Tibial artery (tissue), 4 donors: ENCODE measurements around the gene KCNMA1.
A peak's percentile ranks its signal among the peaks of the same experiment; 100 is the strongest.

Source experiments
- DNase-seq, 2 donors: peaks; one replicate each; pipeline ENCODE4 v3.0.0-alpha.2; 2019
- H3K27ac ChIP-seq, 2 donors: fragments of 200-600 bp; sonication (generic) in 1 of 2; 1 replicate in 1 of 2; 2 replicates in 1 of 2; pipeline ENCODE4 v1.5.1; 2018 to 2019; ENCODE audit warnings: mild to moderate bottlenecking in 1 of 2
- H3K27me3 ChIP-seq, 2 donors: fragments of 200-600 bp; sonication (generic) in 1 of 2; one replicate each; pipeline versions ENCODE4 v1.5.1 to v1.6.0; 2016 to 2019
- H3K36me3 ChIP-seq, 3 donors: fragments of 200-600 bp; sonication (generic) in 2 of 3; one replicate each; pipeline ENCODE4 v1.5.1; 2016 to 2019; ENCODE audit warnings: mild to moderate bottlenecking in 2 of 3
- H3K4me1 ChIP-seq, 4 donors: fragments of 200-600 bp; sonication (generic) in 2 of 4; 1 replicate in 3 of 4; 2 replicates in 1 of 4; pipeline ENCODE4 v1.5.1; 2016 to 2019
- H3K4me3 ChIP-seq, 2 donors: fragments of 200-600 bp; sonication (generic) in 1 of 2; 1 replicate in 1 of 2; 2 replicates in 1 of 2; pipeline ENCODE4 v1.5.1; 2018 to 2019; ENCODE audit warnings: mild to moderate bottlenecking in 2 of 2
- H3K9me3 ChIP-seq, 3 donors: fragments of 200-600 bp; sonication (generic) in 1 of 3; one replicate each; pipeline ENCODE4 v1.5.1; 2016 to 2019
- CTCF ChIP-seq, 2 experiments: fragments of 200-600 bp in 1 of 2; fragments of 450-650 bp in 1 of 2; IDR thresholded peaks; one replicate each; pipeline ENCODE4 v1.5.1; 2017 to 2019; ENCODE audit warnings: antibody characterized with exemption in 2 of 2, mild to moderate bottlenecking in 1 of 2, moderate library complexity in 1 of 2
- intact Hi-C: fragments of 100-400 bp; cut with DNase I; formaldehyde crosslinking; loops from one replicate; pipeline ENCODE4 v1.15.0; 2023; ENCODE audit warnings: low total_unique reads

Gene KCNMA1

DNA sequence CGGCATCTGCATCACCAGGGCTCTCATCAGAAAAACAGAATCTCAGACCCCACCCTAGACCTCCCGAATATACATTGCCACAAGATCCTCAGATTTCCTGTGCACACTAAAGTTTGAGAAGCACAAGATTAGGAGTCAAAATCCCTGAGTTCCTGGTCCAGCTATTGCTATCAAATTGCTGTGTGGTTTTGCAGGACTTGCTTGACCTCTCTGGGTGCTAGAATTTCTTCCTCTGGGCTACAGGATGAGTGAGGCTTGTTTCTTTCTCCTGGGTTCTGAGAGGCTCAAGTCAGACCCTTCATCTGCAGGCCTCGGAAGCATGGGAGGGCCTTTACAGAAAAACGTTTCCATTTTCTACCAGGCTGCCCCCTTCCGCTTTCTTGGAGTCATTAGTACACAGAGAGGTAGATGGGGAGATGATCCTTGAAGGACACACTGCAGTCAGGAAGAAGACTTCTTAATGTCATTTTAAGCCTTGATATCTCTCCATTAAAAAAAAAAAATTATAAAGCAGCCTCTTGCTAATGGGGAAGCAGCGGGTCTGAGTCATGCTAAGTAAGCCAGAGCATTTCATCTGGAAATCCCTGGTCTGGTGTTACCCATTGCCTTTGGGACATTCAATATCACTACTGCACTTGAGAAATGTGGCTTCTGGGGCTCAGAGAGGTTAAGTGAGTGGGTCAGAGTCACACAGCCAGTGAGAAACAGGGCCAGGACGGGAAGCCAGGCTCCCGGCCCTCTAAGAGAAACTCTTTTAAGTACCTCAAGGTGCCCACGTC lies 173.5 kb downstream of the KCNMA1 start:
- DNase-seq = no peak

DNA sequence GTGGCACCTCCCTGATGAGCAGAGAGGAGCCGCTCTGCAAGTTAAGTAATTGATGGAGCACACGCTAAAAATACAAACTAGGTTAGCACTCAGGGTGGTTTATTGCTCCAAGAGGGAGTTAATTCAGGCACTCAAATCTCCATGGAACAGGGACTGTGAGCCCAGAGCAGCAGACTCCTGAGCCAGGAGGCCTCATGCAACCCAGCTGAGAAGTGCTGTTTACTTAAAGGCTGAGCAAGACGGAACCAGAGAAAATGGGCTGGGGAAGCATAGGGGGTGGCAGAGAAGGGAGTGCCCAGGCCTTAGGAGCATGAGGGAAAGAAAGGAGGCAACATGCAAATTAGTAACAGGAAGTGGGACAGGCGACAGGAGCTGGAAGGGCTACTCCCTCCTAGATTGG lies 174.1 kb downstream of the KCNMA1 start:
- Histone ChIP-seq H3K27ac (peak overlapping the region; percentile 50 to 63), H3K4me3 (no peak overlapping the region), H3K36me3 (no peaks in the 10 kb centered on the region), H3K4me1 (peaks cover 0 to 70% (median 39%) of the 10 kb centered on the region in 4 donors), H3K9me3 (no peaks in the 10 kb centered on the region), H3K27me3 (no peaks in the 10 kb centered on the region)
- TF ChIP-seq CTCF (IDR thresholded peaks at IDR 0.05) = no peak
- DNase-seq = peak in 1 of 2 donors; percentile 82
- intact Hi-C loops = no loop called here

More for the DNA sequence above, 173.5 kb downstream of the KCNMA1 start:
- H3K27ac ChIP-seq = peak overlapping the region; percentile 50 to 63
- peaks cover 0 to 63% (median 39%) of the 10 kb centered on the region in 4 donors for H3K4me1 ChIP-seq
- intact Hi-C loops = no loop called here
- H3K9me3 ChIP-seq = no peaks in the 10 kb centered on the region
- H3K36me3 ChIP-seq = no peaks in the 10 kb centered on the region
- H3K4me3 ChIP-seq = no peak overlapping the region
- TF ChIP-seq CTCF (IDR thresholded peaks at IDR 0.05) = no peak
- no peaks in the 10 kb centered on the region for H3K27me3 ChIP-seq

GRCh38 chr10:77461636-77462296 lies 175.8 kb downstream of the KCNMA1 start:
- no peaks in the 10 kb centered on the region for H3K27me3 ChIP-seq
- peaks cover 0 to 71% (median 34%) of the 10 kb centered on the region in 4 donors for H3K4me1 ChIP-seq
- no peak overlapping the region for H3K4me3 ChIP-seq
- DNase-seq = no peak
- no peaks in the 10 kb centered on the region for H3K36me3 ChIP-seq
- intact Hi-C loops = no loop called here
- no peak for TF ChIP-seq CTCF (IDR thresholded peaks at IDR 0.05)
- no peak overlapping the region for H3K27ac ChIP-seq
- no peaks in the 10 kb centered on the region for H3K9me3 ChIP-seq

DNA sequence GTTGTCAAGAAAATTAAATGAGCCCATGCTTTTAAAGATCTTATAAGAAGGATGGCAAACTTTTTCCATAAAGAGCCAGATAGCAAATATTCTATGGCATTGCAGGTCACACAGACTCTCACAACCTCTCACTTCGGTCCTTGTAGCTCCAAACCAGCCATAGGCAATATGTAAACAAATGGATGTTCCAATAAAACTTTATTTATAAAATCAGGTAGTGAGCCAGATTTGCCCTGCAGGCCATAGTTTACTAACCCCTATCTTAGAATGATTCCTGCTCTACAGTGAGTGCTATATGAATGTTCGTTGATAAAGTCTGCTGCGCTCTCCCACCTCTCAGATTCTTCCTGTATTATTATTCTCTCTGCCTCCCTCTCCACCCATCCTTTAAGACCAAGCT lies 177.7 kb downstream of the KCNMA1 start:
- no peaks in the 10 kb centered on the region for H3K9me3 ChIP-seq
- no peak for DNase-seq
- H3K27me3 ChIP-seq = no peaks in the 10 kb centered on the region
- TF ChIP-seq CTCF (IDR thresholded peaks at IDR 0.05) = no peak
- H3K4me1 ChIP-seq = peaks cover 0 to 58% (median 23%) of the 10 kb centered on the region in 4 donors
- no peak overlapping the region for H3K4me3 ChIP-seq
- no peak overlapping the region for H3K27ac ChIP-seq
- H3K36me3 ChIP-seq = no peaks in the 10 kb centered on the region
- intact Hi-C loops = loop anchor here (5.0 kb wide), 1 partner anchor 1327 kb away; no protein-coding TSS in a partner anchor

GRCh38 chr10:77458986-77459590 lies 178.5 kb downstream of the KCNMA1 start:
- no peak overlapping the region for H3K4me3 ChIP-seq
- intact Hi-C loops = loop anchor here (5.0 kb wide), 1 partner anchor 1328 kb away; no protein-coding TSS in a partner anchor
- no peak for TF ChIP-seq CTCF (IDR thresholded peaks at IDR 0.05)
- DNase-seq = no peak
- H3K27me3 ChIP-seq = no peaks in the 10 kb centered on the region
- H3K36me3 ChIP-seq = no peaks in the 10 kb centered on the region
- H3K27ac ChIP-seq = no peak overlapping the region
- H3K9me3 ChIP-seq = no peaks in the 10 kb centered on the region
- H3K4me1 ChIP-seq = peaks cover 0 to 52% (median 19%) of the 10 kb centered on the region in 4 donors
